ENCODE results near the gene SYP.

The SYP gene

GRCh38 chrX:49228185-49228584 lies 28.2 kb upstream of the SYP start:
- no peak overlapping the region for H3K27ac ChIP-seq (ENCODE audit: low read length)
- peaks cover 9% of the 10 kb centered on the region; the same call in 1 of the 2 replicates for H3K4me1 ChIP-seq (ENCODE audit: low read length)
- no peak overlapping the region for H3K9ac ChIP-seq (ENCODE audit: low read length)
- no peak for TF ChIP-seq EZH2phosphoT487 (IDR thresholded peaks at IDR 0.05; ENCODE audit: low read depth)
- TF ChIP-seq, protein P1, sequence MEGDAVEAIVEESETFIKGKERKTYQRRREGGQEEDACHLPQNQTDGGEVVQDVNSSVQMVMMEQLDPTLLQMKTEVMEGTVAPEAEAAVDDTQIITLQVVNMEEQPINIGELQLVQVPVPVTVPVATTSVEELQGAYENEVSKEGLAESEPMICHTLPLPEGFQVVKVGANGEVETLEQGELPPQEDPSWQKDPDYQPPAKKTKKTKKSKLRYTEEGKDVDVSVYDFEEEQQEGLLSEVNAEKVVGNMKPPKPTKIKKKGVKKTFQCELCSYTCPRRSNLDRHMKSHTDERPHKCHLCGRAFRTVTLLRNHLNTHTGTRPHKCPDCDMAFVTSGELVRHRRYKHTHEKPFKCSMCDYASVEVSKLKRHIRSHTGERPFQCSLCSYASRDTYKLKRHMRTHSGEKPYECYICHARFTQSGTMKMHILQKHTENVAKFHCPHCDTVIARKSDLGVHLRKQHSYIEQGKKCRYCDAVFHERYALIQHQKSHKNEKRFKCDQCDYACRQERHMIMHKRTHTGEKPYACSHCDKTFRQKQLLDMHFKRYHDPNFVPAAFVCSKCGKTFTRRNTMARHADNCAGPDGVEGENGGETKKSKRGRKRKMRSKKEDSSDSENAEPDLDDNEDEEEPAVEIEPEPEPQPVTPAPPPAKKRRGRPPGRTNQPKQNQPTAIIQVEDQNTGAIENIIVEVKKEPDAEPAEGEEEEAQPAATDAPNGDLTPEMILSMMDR (IDR thresholded peaks at IDR 0.05; ENCODE audit: low read depth, low read length) = no peak
- no peaks in the 10 kb centered on the region for H3K27me3 ChIP-seq (ENCODE audit: low read depth, low read length)
- H3K79me2 ChIP-seq (ENCODE audit: low read length) = no peaks in the 10 kb centered on the region
- no peaks in the 10 kb centered on the region for H4K20me1 ChIP-seq (ENCODE audit: insufficient read depth, low read length)
- no peak overlapping the region for H3K4me3 ChIP-seq (ENCODE audit: low read length)
- H3K9me3 ChIP-seq (ENCODE audit: insufficient read depth, low read length) = no peaks in the 10 kb centered on the region
- no peaks in the 10 kb centered on the region for H3K36me3 ChIP-seq (replicated peaks; ENCODE audit: low read depth, low read length)
- H2AFZ ChIP-seq (ENCODE audit: low read depth, low read length) = no peak overlapping the region
- H3K4me2 ChIP-seq (ENCODE audit: low read length) = no peak overlapping the region

GRCh38 chrX:49227726-49228125 lies 27.7 kb upstream of the SYP start:
- H4K20me1 ChIP-seq (ENCODE audit: insufficient read depth, low read length) = no peaks in the 10 kb centered on the region
- peaks cover 9% of the 10 kb centered on the region; the same call in 1 of the 2 replicates for H3K4me1 ChIP-seq (ENCODE audit: low read length)
- no peaks in the 10 kb centered on the region for H3K36me3 ChIP-seq (replicated peaks; ENCODE audit: low read depth, low read length)
- H3K9me3 ChIP-seq (ENCODE audit: insufficient read depth, low read length) = no peaks in the 10 kb centered on the region
- no peaks in the 10 kb centered on the region for H3K79me2 ChIP-seq (ENCODE audit: low read length)
- no peak for TF ChIP-seq EZH2phosphoT487 (IDR thresholded peaks at IDR 0.05; ENCODE audit: low read depth)
- TF ChIP-seq, protein P1 (IDR thresholded peaks at IDR 0.05; ENCODE audit: low read depth, low read length) = no peak
- no peak overlapping the region for H3K27ac ChIP-seq (ENCODE audit: low read length)
- H3K9ac ChIP-seq (ENCODE audit: low read length) = no peak overlapping the region
- no peak overlapping the region for H3K4me2 ChIP-seq (ENCODE audit: low read length)
- H3K27me3 ChIP-seq (ENCODE audit: low read depth, low read length) = no peaks in the 10 kb centered on the region
- no peak overlapping the region for H3K4me3 ChIP-seq (ENCODE audit: low read length)
- no peak overlapping the region for H2AFZ ChIP-seq (ENCODE audit: low read depth, low read length)

- Histone ChIP-seq H4K20me1 (ENCODE audit: insufficient read depth, low read length) (no peaks in the 10 kb centered on the region), H3K9me3 (ENCODE audit: insufficient read depth, low read length) (no peaks in the 10 kb centered on the region), H3K4me3 (ENCODE audit: low read length) (no peak overlapping the region), H3K9ac (ENCODE audit: low read length) (no peak overlapping the region), H2AFZ (ENCODE audit: low read depth, low read length) (no peak overlapping the region), H3K4me1 (ENCODE audit: low read length) (peaks cover 9% of the 10 kb centered on the region; the same call in 1 of the 2 replicates), H3K79me2 (ENCODE audit: low read length) (no peaks in the 10 kb centered on the region), H3K27ac (ENCODE audit: low read length) (no peak overlapping the region), H3K36me3 (replicated peaks; ENCODE audit: low read depth, low read length) (no peaks in the 10 kb centered on the region), H3K27me3 (ENCODE audit: low read depth, low read length) (no peaks in the 10 kb centered on the region), H3K4me2 (ENCODE audit: low read length) (no peak overlapping the region)
- TF ChIP-seq, protein P1 (IDR thresholded peaks at IDR 0.05; ENCODE audit: low read depth, low read length) = no peak
- no peak for TF ChIP-seq EZH2phosphoT487 (IDR thresholded peaks at IDR 0.05; ENCODE audit: low read depth)
Measured at GRCh38 chrX:49226946-49227345, 27.0 kb upstream of the SYP start.

DNA sequence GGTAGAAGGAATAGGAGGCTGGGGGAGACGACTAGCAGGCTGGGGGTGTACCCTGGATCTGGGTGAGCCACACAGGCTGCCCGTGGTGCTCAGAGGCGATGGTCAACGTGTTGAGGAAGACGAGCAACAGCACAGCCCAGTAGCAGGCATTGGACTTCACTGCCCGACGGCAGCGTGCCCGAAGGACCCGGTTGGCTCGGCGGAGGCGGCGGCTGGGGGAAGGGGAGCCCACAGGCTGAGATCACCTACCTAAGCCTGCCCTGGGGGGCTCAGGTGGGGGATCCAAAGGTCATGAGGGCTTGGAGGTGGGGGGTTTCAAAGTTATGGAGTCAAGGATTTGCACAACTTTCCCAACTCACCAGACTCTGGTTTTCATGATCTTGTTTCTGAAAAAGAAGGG lies 25.9 kb upstream of the SYP start:
- no peak overlapping the region for H3K9ac ChIP-seq (ENCODE audit: low read length)
- no peak overlapping the region for H3K4me2 ChIP-seq (ENCODE audit: low read length)
- no peak overlapping the region for H3K27ac ChIP-seq (ENCODE audit: low read length)
- H2AFZ ChIP-seq (ENCODE audit: low read depth, low read length) = no peak overlapping the region
- H3K27me3 ChIP-seq (ENCODE audit: low read depth, low read length) = no peaks in the 10 kb centered on the region
- H3K36me3 ChIP-seq (replicated peaks; ENCODE audit: low read depth, low read length) = no peaks in the 10 kb centered on the region
- no peak overlapping the region for H3K4me3 ChIP-seq (ENCODE audit: low read length)
- TF ChIP-seq, protein P1 (IDR thresholded peaks at IDR 0.05; ENCODE audit: low read depth, low read length) = no peak
- no peak for TF ChIP-seq EZH2phosphoT487 (IDR thresholded peaks at IDR 0.05; ENCODE audit: low read depth)
- H4K20me1 ChIP-seq (ENCODE audit: insufficient read depth, low read length) = no peaks in the 10 kb centered on the region
- H3K4me1 ChIP-seq (ENCODE audit: low read length) = peaks cover 5% of the 10 kb centered on the region; the same call in 1 of the 2 replicates
- H3K9me3 ChIP-seq (ENCODE audit: insufficient read depth, low read length) = no peaks in the 10 kb centered on the region
- no peaks in the 10 kb centered on the region for H3K79me2 ChIP-seq (ENCODE audit: low read length)
